ENCODE data around the gene ABL1. TPM values are rescaled to one million over a fixed set of nuclear protein-coding genes. Genes with fewer than 3 reads are reported as not detected.
A peak's percentile ranks its signal among the peaks of the same experiment; 100 is the strongest.
"Not testable (repeated sequence)": the region's sequence is repeated elsewhere in the genome, so short reads cannot be mapped to it uniquely, and the experiment has no call there.

ABL1 gene
- total RNA-seq, 1 donor from 2014 or later, result 31.5 TPM

DNA sequence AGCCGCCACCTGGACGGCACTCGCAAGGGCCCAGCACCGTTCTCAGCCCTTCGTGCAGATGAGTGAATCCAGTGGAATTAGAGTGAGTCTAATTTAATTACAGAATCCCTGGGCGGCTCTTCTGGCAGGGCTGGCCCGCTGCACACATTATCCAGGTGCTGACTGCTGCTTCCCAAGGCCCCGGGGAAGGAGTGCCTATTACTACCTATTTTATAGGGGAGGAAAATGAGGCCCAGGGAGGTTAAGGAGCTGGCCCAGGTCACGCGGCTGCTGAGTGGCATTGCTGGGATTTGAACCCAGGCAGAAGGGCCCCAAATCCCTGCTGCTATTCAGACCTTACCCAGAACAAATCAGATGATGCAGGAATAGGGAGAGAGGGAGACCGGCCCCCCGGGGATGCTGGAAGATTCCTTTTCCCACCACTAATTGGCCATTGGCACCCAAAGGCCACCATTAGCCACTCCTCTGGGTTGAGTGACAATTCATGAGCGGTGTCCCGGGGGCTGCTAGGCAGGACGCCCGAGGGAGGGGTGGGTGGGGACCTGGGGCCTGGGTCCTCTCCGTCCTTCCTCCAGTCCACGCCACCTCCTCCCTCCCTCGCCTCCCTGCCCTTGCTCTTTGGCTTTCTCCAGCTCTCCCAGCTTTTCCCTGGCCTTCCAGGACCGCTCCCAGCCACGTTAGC lies 71.8 kb downstream of the ABL1 start:
- no peak for ATAC-seq (ENCODE audit: poor library complexity)
- intact Hi-C loops (cut with DNase I), result no loop called here

DNA sequence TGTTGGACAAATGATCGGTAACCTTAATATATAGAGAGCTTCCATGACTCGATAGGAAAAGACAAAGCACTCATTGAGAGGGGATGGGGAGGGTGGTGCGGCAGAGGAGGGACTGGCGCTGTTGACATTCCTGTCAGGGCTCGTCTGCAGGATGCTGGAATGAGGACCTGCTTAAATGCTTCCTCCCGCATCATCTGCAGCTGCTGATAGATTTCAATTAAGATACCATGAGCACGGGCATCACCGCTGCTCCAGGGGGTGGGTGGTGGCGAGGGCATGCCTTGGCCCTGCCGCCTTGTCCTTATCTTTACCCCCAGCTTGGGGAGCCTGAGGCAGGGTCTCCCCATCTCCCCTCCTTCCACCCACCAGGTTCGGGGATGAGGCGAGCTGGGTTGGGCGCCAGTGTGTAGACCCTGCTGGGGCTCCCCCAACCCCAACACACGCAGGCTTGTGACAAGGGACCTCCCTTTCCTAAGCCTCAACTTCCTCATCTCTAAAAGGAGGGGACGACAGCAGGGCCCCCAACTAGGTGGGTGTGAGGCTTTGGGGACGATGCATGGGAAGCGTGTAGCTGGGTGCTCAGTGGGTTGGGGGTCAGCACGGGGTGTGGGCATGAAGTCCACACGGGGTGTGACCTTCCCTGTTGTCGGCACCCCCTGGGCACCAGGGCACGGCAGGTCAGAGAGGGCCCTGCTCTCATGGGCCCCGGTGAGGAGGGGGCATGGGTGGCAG lies 73.3 kb downstream of the ABL1 start:
- ATAC-seq (ENCODE audit: poor library complexity), result no peak
- intact Hi-C loops (cut with DNase I), result no loop called here
- no peak for DNase-seq

More for the DNA sequence above, 71.8 kb downstream of the ABL1 start:
- DNase-seq, result no peak

DNA sequence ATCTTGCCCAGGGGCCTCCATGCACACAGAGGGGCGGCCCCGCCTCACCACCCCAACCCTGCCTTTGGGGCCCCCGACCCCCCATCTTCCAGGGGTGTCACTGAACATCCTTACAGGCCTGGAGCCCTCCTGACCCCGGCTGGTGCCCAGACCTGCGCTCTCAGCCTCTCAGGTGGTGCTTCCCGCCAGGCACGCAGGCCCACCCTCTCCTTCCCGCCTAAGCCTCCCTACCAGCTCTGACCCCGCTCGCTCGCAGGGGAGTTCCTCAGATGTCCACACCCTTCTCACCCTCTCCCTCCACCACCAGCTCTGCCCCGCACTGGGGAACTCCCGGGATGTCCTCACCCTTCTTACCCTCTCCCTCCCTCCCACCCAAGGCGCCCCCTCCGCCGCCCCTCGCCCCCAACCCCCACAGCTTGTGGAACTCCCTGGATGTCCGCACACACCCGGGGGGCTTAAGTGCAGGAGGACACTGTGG lies 73.9 kb downstream of the ABL1 start:
- DNase-seq (no peak), ATAC-seq (ENCODE audit: poor library complexity) (no peak)
- intact Hi-C loops (cut with DNase I), result no loop called here

DNA sequence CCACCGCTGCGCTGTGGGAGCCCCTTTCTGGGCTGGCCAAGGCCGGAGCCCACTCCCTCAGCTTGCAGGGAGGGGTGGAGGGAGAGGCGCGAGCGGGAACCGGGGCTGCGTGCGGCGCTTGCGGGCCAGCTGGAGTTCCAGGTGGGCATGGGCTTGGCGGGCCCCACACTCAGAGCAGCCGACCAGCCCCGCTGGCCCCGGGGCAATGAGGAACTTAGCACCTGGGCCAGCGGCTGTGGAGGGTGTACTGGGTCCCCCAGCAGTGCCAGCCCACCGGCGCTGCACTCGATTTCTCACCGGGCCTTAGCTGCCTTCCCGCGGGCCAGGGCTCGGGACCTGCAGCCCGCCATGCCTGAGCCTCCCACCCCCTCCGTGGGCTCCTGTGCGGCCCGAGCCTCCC lies 75.0 kb downstream of the ABL1 start:
- intact Hi-C loops (cut with DNase I); ATAC-seq (ENCODE audit: poor library complexity); DNase-seq: not testable (repeated sequence)

DNA sequence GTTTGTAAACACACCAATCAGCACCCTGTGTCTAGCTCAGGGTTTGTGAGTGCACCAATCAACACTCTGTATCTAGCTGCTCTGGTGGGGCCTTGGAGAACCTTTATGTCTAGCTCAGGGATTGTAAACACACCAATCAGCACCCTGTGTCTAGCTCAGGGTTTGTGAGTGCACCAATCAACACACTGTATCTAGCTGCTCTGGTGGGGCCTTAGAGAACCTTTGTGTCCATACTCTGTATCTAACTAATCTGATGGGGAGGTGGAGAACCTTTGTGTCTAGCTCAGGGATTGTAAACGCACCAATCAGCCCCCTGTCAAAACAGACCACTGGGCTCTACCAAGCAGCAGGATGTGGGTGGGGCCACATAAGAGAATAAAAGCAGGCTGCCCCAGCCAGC lies 75.6 kb downstream of the ABL1 start:
- intact Hi-C loops (cut with DNase I); DNase-seq; ATAC-seq (ENCODE audit: poor library complexity): not testable (repeated sequence)

DNA sequence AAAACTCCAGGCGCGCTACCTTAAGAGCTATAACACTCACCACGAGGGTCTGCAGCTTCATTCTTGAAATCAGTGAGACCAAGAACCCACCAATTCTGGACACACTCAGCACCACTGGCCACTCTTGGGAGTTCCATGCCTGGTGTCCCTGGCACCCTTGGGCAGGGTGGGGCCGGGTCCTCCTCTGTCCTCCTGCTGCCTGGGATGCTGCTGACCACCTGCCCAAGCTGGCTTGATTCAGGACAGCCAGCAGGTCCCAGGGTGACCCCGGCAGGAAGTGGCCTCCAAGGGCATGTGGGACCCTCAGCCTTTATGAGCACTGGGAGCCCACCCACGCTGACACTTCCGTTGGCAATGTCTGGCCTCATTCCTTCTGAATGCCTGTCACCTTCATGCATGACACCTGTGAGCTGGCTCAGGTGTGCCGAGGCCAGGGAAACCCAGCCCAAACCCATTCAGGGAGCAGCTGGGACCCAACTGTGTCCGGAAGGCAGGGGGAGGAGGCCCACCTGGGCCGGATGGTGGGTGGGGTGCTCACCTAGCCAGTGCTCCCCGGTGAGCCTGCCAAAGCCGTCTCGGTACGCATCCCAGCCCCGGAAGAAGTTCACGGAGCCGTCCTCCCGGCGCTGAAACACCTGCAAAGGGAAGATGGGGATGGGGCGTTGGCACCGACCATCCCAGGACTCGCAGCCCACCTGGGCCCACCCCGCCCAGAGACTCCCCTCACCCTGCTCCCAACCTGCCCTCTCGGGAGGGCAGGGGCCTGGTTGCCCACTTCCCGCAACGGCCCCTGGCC lies 76.4 kb downstream of the ABL1 start:
- no peak for ATAC-seq (ENCODE audit: poor library complexity)
- DNase-seq, result no peak
- intact Hi-C loops (cut with DNase I), result no loop called here

DNA sequence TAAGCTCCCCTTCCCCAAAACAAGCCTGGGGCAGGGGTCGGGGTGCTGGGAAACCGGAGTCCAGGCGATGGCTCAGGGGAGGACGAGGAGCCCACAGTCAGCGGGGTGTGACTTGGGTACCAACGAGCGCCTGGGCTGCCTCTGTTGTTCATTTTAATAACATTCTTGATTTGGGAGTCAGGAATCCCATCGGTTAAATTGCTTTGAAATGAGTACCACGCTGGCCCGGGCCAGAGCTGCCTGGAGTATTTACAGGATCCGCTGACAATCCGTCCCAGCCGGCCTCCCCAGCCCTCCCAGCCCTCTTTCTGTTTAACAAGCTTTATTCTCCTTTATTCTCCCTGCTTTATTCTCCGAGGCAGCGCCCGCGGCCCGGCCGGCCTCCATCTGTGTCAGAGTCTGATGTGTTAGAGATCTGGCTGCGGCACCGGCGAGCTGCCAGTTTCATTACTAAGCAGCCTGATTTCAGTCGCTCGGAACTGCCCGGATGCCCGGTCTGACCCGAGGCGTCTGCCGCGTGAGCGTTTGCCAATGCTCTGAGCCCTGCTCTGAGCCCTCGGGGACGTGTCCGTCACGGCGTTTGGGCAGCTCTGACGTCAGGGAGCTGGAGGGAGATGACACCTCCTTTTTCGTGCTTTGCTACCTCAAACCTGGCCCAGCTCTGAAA lies 78.0 kb downstream of the ABL1 start:
- no peak for ATAC-seq (ENCODE audit: poor library complexity)
- intact Hi-C loops (cut with DNase I), result no loop called here
- DNase-seq, result no peak

DNA sequence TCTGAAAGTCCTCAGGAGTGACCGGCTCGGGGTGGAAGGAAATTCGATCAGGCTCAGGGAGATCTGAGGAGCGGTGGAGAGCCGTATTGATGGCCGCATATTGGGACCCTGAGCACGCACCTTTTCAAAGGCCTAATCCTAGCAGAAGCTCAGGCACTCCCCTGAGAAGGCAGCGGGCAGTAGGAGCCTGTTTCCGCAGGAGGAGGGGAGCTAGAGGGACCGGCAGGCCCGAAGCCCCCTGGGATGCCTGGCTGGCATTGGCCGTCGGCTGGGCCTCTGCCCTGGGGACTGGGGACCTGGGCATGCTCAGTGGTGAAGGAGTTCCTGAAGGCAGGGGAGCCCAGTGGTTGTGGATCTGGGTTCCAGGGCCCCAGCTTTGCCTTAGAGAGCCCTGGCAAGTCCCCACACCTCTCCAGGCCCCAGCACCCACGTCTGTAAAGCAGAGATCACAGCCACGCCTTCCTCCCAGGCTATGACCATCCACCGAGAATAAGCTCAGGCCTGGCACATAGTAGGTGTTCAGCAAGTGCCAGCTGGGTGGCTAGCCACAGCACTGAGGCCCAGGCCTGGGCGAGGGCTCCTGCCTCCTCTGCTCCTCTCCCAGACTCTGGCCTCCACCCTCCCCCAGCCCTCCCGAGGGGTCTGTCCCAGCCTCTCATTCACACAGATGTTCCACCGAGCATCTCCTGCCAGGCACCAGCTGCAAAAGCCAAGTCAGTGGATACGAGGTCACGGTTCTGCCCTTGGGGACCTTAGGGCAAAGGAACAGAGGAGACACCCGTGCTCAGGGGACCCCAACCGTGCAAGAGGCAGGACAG lies 78.8 kb downstream of the ABL1 start:
- intact Hi-C loops (cut with DNase I), result no loop called here
- no peak for ATAC-seq (ENCODE audit: poor library complexity)
- DNase-seq, result no peak

DNA sequence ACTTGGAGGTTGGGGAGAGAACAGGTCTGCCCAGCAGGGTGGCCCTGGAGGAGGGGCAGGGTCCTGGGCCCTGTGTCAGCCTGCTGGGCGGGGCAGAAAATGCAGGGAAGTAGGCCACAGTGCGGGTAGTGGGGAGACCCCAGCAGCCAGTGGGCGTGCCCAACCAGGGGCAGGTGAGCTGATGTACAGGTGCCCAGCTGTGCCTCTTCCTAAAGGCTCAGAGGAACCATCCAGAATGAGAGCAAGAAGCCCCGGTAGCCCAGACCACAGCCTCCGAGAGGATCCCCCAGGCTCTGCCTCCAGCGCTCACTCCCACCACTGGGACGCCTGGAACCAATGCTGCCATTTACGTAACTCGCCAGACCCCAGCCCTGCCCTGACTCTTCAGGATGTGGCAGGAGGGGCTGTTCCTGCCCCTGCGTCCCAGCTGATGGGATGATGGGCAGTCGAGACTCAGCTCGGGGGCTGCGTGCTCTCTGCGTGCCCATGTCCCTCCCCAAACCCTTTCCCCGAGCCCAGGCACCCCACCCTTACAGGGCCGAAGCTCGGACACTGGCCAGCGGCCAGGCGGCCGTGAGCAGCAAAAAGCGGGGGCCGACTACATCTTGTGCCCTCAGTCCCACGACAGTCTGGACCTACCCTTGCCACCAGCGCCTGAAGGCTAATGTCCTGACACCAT lies 79.5 kb downstream of the ABL1 start:
- ATAC-seq (ENCODE audit: poor library complexity), result no peak
- intact Hi-C loops (cut with DNase I), result no loop called here
- no peak for DNase-seq

DNA sequence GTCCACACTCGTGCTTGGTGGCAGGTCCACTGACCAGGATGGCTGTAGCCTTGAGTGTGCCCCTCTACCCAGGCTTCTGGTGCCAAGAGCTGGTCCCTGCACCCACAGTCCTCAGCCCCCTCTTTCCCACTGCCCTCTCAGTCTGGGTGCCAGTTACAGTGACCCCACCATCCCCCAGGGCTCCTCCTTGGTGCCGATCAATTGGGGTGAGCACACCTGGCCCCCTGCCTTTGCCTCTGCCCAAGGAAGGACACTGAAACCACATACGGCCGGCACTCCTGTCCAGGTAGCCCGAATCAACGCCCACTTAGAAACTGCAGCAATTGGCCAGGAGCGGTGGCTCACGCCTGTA lies 80.0 kb downstream of the ABL1 start:
- DNase-seq (no peak), ATAC-seq (ENCODE audit: poor library complexity) (no peak)
- intact Hi-C loops (cut with DNase I), result no loop called here

DNA sequence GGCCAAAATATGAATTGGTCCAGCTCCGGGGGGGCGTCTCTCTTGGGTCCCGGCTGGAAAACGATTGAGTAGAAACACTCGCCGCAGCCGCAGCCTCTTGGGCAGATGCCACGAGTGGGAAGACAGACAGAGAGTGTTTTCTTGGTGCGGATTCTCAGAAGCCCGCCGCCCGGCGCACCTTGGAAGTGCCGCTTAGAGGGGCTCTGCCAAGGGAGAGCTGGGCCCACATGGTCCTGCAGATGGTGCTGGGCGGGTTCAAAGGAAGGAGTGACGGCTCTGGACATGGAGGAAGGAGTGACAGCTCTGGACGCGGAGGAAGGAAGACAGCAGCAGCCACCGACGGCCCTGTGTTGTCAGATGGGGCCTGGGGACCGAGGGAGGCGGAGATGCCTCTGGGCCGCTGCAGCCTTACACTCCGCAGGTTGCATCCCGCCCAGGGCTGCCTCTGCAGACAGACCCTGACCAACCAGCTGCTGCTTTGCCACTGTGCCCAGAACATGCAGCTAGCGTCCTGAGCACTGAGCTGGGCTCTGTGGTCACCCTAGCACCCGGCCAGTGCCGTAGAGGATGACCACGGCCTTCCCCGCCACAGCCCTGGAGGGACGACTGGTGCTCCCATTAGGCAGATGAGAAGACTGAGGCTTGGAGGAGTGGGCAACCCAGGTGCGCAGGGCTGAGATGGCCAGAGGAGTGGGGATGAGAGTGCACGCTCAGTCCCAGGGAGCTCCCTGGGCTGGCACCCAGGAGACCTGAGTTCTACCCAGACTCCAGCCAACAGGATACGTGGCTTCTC lies 82.3 kb downstream of the ABL1 start:
- no peak for ATAC-seq (ENCODE audit: poor library complexity)
- DNase-seq, result no peak
- intact Hi-C loops (cut with DNase I), result no loop called here

DNA sequence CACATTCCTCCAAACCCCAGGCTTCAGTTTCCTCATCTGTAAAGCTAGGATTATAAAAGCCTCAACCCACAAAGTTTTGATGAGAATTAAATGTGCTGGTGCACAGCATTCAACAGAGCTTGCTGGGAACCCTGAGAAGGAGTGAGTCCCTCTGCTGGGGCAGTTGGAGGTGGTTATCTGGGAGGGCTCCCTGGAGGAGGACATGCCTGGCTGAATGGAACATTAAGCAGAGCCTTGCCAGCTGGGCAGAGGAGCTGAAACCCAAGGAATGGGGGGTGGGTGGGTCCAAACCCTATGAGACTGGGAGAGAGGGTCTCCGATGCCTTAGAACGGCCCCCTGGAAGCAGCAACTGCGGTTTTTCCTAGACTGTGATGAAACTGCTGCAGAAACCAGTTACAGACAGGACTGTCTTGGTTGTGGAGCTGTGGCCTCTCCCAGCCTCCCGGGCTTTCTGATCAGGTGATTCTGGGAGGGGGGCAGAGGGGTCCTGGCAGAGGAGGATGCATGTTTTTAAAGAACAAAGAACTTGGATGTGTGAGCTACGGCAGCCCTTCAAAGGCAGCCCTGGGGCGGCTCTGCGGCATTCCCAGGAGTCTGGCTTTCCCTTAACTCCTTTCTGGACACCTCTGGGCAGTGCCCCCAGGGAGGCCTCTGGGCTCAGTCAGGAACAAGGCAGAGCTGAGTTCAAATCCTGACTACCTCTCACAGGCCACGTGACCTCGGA lies 83.2 kb downstream of the ABL1 start:
- intact Hi-C loops (cut with DNase I), result no loop called here
- ATAC-seq (ENCODE audit: poor library complexity), result peak; percentile 9
- no peak for DNase-seq

DNA sequence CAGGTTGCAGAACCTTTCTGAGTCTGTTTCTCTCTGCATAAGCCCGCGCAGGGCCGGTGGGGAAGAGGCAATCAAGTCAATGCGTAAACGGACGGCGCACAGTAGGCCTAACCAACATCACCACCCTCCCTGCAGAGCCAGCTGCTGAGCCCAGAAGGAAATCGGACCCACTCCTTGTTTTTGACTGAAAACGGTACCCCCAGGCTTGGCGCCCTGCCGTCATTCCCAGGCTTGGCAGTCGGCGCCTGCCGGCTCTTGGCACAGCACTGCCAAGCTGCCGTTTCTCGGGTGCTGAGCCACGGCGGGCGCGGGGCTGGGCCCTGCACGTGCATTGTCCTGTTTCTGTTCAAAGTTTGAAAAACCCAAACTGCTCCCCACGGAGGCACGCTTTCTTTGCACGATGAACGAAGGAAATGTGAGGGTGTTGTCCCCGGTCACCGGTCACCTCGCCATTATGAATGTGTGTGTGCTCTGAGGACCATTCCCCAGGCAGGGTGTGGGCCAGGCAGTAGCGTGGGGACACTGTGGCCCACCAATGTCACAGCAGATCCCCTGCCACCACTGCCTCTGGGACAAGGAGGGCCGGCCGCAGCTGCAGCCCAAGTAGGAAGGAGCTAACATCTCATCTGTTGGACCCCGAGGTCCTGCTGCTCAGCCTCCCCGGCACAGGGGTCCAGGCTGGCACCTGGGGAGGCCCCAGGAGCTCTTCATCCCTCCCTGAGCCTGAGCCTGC lies 83.9 kb downstream of the ABL1 start:
- peak; percentile 70 for ATAC-seq (ENCODE audit: poor library complexity)
- DNase-seq, result no peak
- intact Hi-C loops (cut with DNase I), result no loop called here

DNA sequence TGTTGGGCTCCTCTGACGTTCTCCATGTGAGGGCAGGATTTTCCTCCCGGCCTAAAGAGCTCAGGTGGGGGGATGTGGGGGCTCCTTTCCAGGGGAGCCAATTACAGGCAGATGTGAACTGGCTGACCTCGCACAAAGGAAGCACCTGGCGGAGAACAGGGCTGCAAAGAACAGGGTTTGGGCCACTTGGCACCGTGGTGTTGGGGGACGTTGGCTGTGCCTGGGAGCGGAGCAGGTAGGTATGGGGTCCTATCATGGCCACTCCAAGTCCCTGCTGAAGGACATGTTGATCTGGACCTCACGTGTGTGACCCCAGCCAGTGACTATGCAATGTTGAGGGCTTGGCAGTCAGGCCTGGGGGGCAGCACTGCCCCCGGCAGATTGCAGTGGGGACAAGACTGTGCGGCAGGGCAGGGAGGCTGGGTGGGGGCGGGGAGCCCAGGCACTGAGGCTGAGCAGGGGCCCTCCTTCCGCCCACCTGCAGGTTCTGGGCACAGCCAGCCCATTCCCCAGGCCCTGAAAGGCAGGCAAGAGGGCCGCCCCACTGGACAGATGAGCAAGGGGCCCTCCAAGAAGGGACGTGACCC lies 84.6 kb downstream of the ABL1 start:
- intact Hi-C loops (cut with DNase I), result no loop called here
- no peak for ATAC-seq (ENCODE audit: poor library complexity)
- no peak for DNase-seq

DNA sequence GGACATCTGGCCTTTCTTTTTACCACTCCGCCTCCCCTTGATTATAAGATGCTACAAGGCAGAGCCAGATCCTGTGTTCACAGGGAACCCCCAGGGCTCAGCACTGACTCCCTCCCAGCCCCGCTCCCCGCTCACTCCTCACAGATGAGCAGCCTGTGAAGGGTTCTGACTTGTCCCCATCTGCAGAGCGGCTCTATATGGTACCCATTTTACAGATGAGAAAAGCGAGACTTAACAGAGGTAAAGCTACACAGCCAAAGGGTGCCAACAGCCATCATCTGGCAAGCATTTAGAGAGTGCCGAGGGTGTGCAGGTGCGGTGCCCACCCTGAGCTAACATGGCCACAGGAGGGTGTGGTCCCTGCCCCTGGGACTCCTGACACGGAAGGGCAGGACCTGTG lies 85.2 kb downstream of the ABL1 start:
- ATAC-seq (ENCODE audit: poor library complexity), result no peak
- DNase-seq, result no peak
- intact Hi-C loops (cut with DNase I), result no loop called here

Data from Right ventricle myocardium superior (tissue), 1 donor.